GM18951 (cell line): ENCODE data around the gene FAM222A.

Experiments
- POLR2A ChIP-seq: IDR thresholded peaks from 4 replicates; pipeline ENCODE4 v1.6.1; 2011; ENCODE audit warnings: mild to moderate bottlenecking; ENCODE audit not compliant: insufficient read length, insufficient read depth; ENCODE audit errors: extremely low read depth
- in situ Hi-C: fragments of 300-500 bp; cut with MboI; formaldehyde crosslinking; loops from one replicate; pipeline ENCODE4 v1.12.0; 2022; ENCODE audit warnings: low sequenced_read_pairs, mixed read lengths, inconsistent platforms; ENCODE audit not compliant: unreplicated experiment

FAM222A gene

GRCh38 chr12:109762071-109762672, 48.5 kb downstream of the FAM222A start:
- in situ Hi-C loops, result no loop called here

GRCh38 chr12:109762673-109763191, 49.1 kb downstream of the FAM222A start:
- no peak for TF ChIP-seq POLR2A
- in situ Hi-C loops, result no loop called here

More at GRCh38 chr12:109762071-109762672, 48.5 kb downstream of the FAM222A start:
- no peak for TF ChIP-seq POLR2A

- in situ Hi-C loops, result no loop called here
- no peak for TF ChIP-seq POLR2A
These were observed 49.7 kb downstream of the FAM222A start for GRCh38 chr12:109763201-109763841.

GRCh38 chr12:109764123-109764522, 50.5 kb downstream of the FAM222A start:
- in situ Hi-C loops, result no loop called here
- TF ChIP-seq POLR2A, result no peak

- TF ChIP-seq POLR2A, result no peak
- in situ Hi-C loops, result no loop called here
These were observed 51.3 kb downstream of the FAM222A start for GRCh38 chr12:109764776-109765445.

GRCh38 chr12:109765446-109765810, 51.8 kb downstream of the FAM222A start:
- in situ Hi-C loops, result no loop called here
- no peak for TF ChIP-seq POLR2A

- in situ Hi-C loops, result no loop called here
- no peak for TF ChIP-seq POLR2A
These were observed 52.7 kb downstream of the FAM222A start for GRCh38 chr12:109766251-109766778.

GRCh38 chr12:109767456-109767855, 53.8 kb downstream of the FAM222A start:
- no peak for TF ChIP-seq POLR2A
- in situ Hi-C loops, result no loop called here

- in situ Hi-C loops, result no loop called here
- no peak for TF ChIP-seq POLR2A
These were observed 54.6 kb downstream of the FAM222A start for GRCh38 chr12:109767991-109768900.

GRCh38 chr12:109768901-109769670, 55.5 kb downstream of the FAM222A start:
- TF ChIP-seq POLR2A, result no peak
- in situ Hi-C loops, result no loop called here

- no peak for TF ChIP-seq POLR2A
- in situ Hi-C loops, result no loop called here
These were observed 56.7 kb downstream of the FAM222A start for GRCh38 chr12:109770104-109770860.
